Testis (tissue), 3 donors: Measurements from ENCODE around the gene LEMD3. TPM values are rescaled to one million over a fixed set of nuclear protein-coding genes. Genes with fewer than 3 reads are reported as not detected.

ENCODE experiments used
- DNase-seq: peaks from one replicate; pipeline ENCODE4 v3.0.0-alpha.2; 2019
- H3K27ac ChIP-seq, 2 donors: fragments of 200-600 bp; sonication (generic); one replicate each; pipeline ENCODE4 v1.5.1; 2019
- H3K27me3 ChIP-seq: fragments of 200-600 bp; sonication (generic); one replicate; pipeline ENCODE4 v1.5.1; 2019
- H3K36me3 ChIP-seq: fragments of 200-600 bp; sonication (generic); one replicate; pipeline ENCODE4 v1.5.1; 2017; ENCODE audit warnings: low read depth; ENCODE audit errors: missing control alignments
- H3K4me1 ChIP-seq: fragments of 200-600 bp; sonication (generic); one replicate; pipeline ENCODE4 v1.5.1; 2019
- H3K4me3 ChIP-seq, 2 donors: fragments of 200-600 bp; sonication (generic); one replicate each; pipeline ENCODE4 v1.5.1; 2017 to 2019
- H3K9me3 ChIP-seq: fragments of 200-600 bp; sonication (generic); one replicate; pipeline ENCODE4 v1.5.1; 2017
- CTCF ChIP-seq, 3 experiments: fragments of 450-650 bp in 2 of 3; fragments of 200-600 bp in 1 of 3; sonication (generic) in 1 of 3; IDR thresholded peaks; one replicate each; pipeline ENCODE4 v1.5.1; 2016 to 2019; ENCODE audit warnings: antibody characterized with exemption in 3 of 3, mild to moderate bottlenecking in 2 of 3, moderate library complexity in 1 of 3
- POLR2A ChIP-seq: fragments of 450-650 bp; IDR thresholded peaks from one replicate; pipeline ENCODE4 v1.6.1; 2017; ENCODE audit warnings: antibody characterized with exemption, mild to moderate bottlenecking, moderate library complexity
- WGBS, 2 donors: methylation state at CpG; one replicate each; pipeline ENCODE4 v1.1.5; 2018; 5-methylcytosine and 5-hydroxymethylcytosine counted together
- intact Hi-C: fragments of 100-400 bp; cut with DNase I; formaldehyde crosslinking; loops from one replicate; pipeline ENCODE4 v1.15.1; 2023; ENCODE audit warnings: low total_unique reads
- polyA plus RNA-seq: library from polyadenylated mRNA; stranded (reverse); fragments of 350-450 nt; fragmentation: Illumina TruSeq; extraction: RNeasy Lipid Tissue Mini Kit (QIAGEN cat#74804); gene quantifications from one replicate; pipeline ENCODE4 v1.2.3, GENCODE V29; 2014; ENCODE audit warnings: low read depth, low replicate concordance; ENCODE audit not compliant: insufficient read depth
- total RNA-seq, 2 donors: library from RNA; depleted of rRNA; stranded (reverse); fragments of >200 nt; gene quantifications; one replicate each; pipeline ENCODE4 v1.2.3, GENCODE V29; 2016

Gene LEMD3
- total and polyA plus RNA-seq, 3 donors from 2014 or later: 38.7 to 92.4 (median 72.4) TPM

- no peaks in the 10 kb centered on the region for H3K9me3 ChIP-seq
- H3K27ac ChIP-seq: no peak overlapping the region
- intact Hi-C loops: no loop called here
- 48 to 59% methylated on average over 5 of the region's 5 CpGs for WGBS, 2 donors
- TF ChIP-seq CTCF (IDR thresholded peaks at IDR 0.05) (no peak), POLR2A (no peak)
- no peaks in the 10 kb centered on the region for H3K27me3 ChIP-seq
- H3K4me3 ChIP-seq: no peak overlapping the region
- DNase-seq: no peak
- no peaks in the 10 kb centered on the region for H3K36me3 ChIP-seq
- no peaks in the 10 kb centered on the region for H3K4me1 ChIP-seq
Measured at GRCh38 chr12:65122703-65123102, 46.7 kb upstream of the LEMD3 start.

- 18 to 19% methylated on average over 8 of the region's 8 CpGs for WGBS, 2 donors
- H3K27ac ChIP-seq: no peak overlapping the region
- H3K36me3 ChIP-seq: no peaks in the 10 kb centered on the region
- TF ChIP-seq POLR2A (no peak), CTCF (IDR thresholded peaks at IDR 0.05) (peak; percentile 11 to 62 (median 25))
- no peaks in the 10 kb centered on the region for H3K27me3 ChIP-seq
- H3K4me3 ChIP-seq: no peak overlapping the region
- H3K4me1 ChIP-seq: no peaks in the 10 kb centered on the region
- no peaks in the 10 kb centered on the region for H3K9me3 ChIP-seq
- no peak for DNase-seq
- intact Hi-C loops: no loop called here
Measured at GRCh38 chr12:65123435-65124063, 45.8 kb upstream of the LEMD3 start.

- Histone ChIP-seq H3K4me3 (no peak overlapping the region), H3K27me3 (no peaks in the 10 kb centered on the region), H3K36me3 (no peaks in the 10 kb centered on the region), H3K4me1 (no peaks in the 10 kb centered on the region), H3K27ac (no peak overlapping the region), H3K9me3 (no peaks in the 10 kb centered on the region)
- WGBS, 2 donors: 55 to 68% methylated on average over 1 of the region's 1 CpG
- DNase-seq: no peak
- TF ChIP-seq CTCF (IDR thresholded peaks at IDR 0.05): no peak
- no peak for TF ChIP-seq POLR2A
- intact Hi-C loops: no loop called here
Measured at GRCh38 chr12:65125247-65125646, 44.1 kb upstream of the LEMD3 start.

- WGBS, 2 donors: 82 to 90% methylated on average over 2 of the region's 2 CpGs
- H3K4me1 ChIP-seq: no peaks in the 10 kb centered on the region
- intact Hi-C loops: no loop called here
- no peaks in the 10 kb centered on the region for H3K9me3 ChIP-seq
- TF ChIP-seq CTCF (IDR thresholded peaks at IDR 0.05) (no peak), POLR2A (no peak)
- H3K4me3 ChIP-seq: no peak overlapping the region
- DNase-seq: no peak
- no peaks in the 10 kb centered on the region for H3K27me3 ChIP-seq
- no peaks in the 10 kb centered on the region for H3K36me3 ChIP-seq
- H3K27ac ChIP-seq: no peak overlapping the region
Measured at GRCh38 chr12:65125975-65126374, 43.4 kb upstream of the LEMD3 start.

- no peaks in the 10 kb centered on the region for H3K4me1 ChIP-seq
- H3K36me3 ChIP-seq: no peaks in the 10 kb centered on the region
- H3K27ac ChIP-seq: no peak overlapping the region
- 79 to 80% methylated on average over 5 of the region's 5 CpGs for WGBS, 2 donors
- no peak for DNase-seq
- no peak for TF ChIP-seq POLR2A
- no peak for TF ChIP-seq CTCF (IDR thresholded peaks at IDR 0.05)
- intact Hi-C loops: no loop called here
- no peaks in the 10 kb centered on the region for H3K9me3 ChIP-seq
- no peak overlapping the region for H3K4me3 ChIP-seq
- no peaks in the 10 kb centered on the region for H3K27me3 ChIP-seq
Measured at GRCh38 chr12:65126482-65126881, 42.9 kb upstream of the LEMD3 start.
